Spinal cord (tissue), 10 donors: ENCODE data around the gene SSBP2. TPM values are rescaled to one million over a fixed set of nuclear protein-coding genes. Genes with fewer than 3 reads are reported as not detected.

Source experiments
- DNase-seq, 6 donors: peaks; one replicate each; pipeline versions ENCODE4 v3.0.0 to v3.0.0-alpha.2; 2013 to 2015; ENCODE audit warnings: low spot score in 6 of 6, low read depth in 4 of 6
- H3K27ac ChIP-seq: one replicate; pipeline ENCODE4 v1.5.1; 2013; ENCODE audit warnings: low read depth, low read length, control low read depth
- H3K27me3 ChIP-seq: one replicate; pipeline ENCODE4 v1.6.1; 2013; ENCODE audit warnings: low read length; ENCODE audit not compliant: control insufficient read depth, insufficient read depth
- H3K36me3 ChIP-seq: one replicate; pipeline ENCODE4 v1.6.1; 2013; ENCODE audit warnings: low read length; ENCODE audit not compliant: control insufficient read depth, insufficient read depth
- H3K4me1 ChIP-seq: one replicate; pipeline ENCODE4 v1.6.1; 2013; ENCODE audit warnings: low read length; ENCODE audit not compliant: control insufficient read depth, insufficient read depth
- H3K4me3 ChIP-seq: one replicate; pipeline ENCODE4 v1.5.1; 2013; ENCODE audit warnings: low read depth, low read length, control low read depth
- H3K9me3 ChIP-seq: one replicate; pipeline ENCODE4 v1.6.1; 2013; ENCODE audit warnings: low read length; ENCODE audit not compliant: control insufficient read depth, insufficient read depth
- WGBS: methylation state at CpG from one replicate; pipeline ENCODE4 v1.1.5; 2013; ENCODE audit warnings: missing lambda C conversion rate; ENCODE audit not compliant: insufficient coverage; 5-methylcytosine and 5-hydroxymethylcytosine counted together
- polyA plus RNA-seq, 2 donors: library from polyadenylated mRNA; unstranded; fragments of 120-200 nt; gene quantifications; one replicate each; pipeline ENCODE4 v1.2.1, GENCODE V29; 2013; ENCODE audit not compliant: insufficient read length in 2 of 2
- total RNA-seq, 2 donors: library from RNA; depleted of rRNA in 1 of 2; stranded (reverse); fragments of 120-200 nt in 1 of 2; fragments of >200 nt in 1 of 2; gene quantifications; one replicate each; pipeline versions ENCODE4 v1.2.3 to v1.2.4, GENCODE V29; 2013 to 2014
- donor health status: healthy.

Gene SSBP2
- total and polyA plus RNA-seq, 4 donors: 77.7 to 92.0 (median 88.4) TPM

- DNase-seq: no peak
- H3K27me3 ChIP-seq: no peaks in the 10 kb centered on the region
- WGBS: 82% methylated on average over 3 of the region's 4 CpGs
- no peaks in the 10 kb centered on the region for H3K9me3 ChIP-seq
- no peaks in the 10 kb centered on the region for H3K36me3 ChIP-seq
- H3K4me3 ChIP-seq: no peak overlapping the region
- H3K27ac ChIP-seq: no peak overlapping the region
- peaks cover 8% of the 10 kb centered on the region for H3K4me1 ChIP-seq
Observed at GRCh38 chr5:81785322-81785721, 34.4 kb upstream of the SSBP2 start.

GRCh38 chr5:81783401-81783800 is 32.5 kb upstream of the SSBP2 start:
- H3K4me3 ChIP-seq: no peak overlapping the region
- WGBS: 50% methylated on average over 1 of the region's 3 CpGs
- peaks cover 5% of the 10 kb centered on the region for H3K4me1 ChIP-seq
- DNase-seq: peak in 2 of 6 donors; percentile 23 to 53
- no peaks in the 10 kb centered on the region for H3K27me3 ChIP-seq
- H3K36me3 ChIP-seq: no peaks in the 10 kb centered on the region
- no peak overlapping the region for H3K27ac ChIP-seq
- no peaks in the 10 kb centered on the region for H3K9me3 ChIP-seq

- H3K4me3 ChIP-seq: no peak overlapping the region
- no CpG with 5 or more reads among the region's 3 CpGs for WGBS
Observed at GRCh38 chr5:81782811-81783210, 31.9 kb upstream of the SSBP2 start.

GRCh38 chr5:81779916-81780266 is 29.0 kb upstream of the SSBP2 start:
- Histone ChIP-seq H3K27ac (no peak overlapping the region), H3K36me3 (no peaks in the 10 kb centered on the region), H3K4me1 (peaks cover 5% of the 10 kb centered on the region), H3K27me3 (no peaks in the 10 kb centered on the region), H3K9me3 (no peaks in the 10 kb centered on the region), H3K4me3 (no peak overlapping the region)
- WGBS: 100% methylated on average over 4 of the region's 4 CpGs
- DNase-seq: no peak

More at GRCh38 chr5:81782811-81783210, 31.9 kb upstream of the SSBP2 start:
- Histone ChIP-seq H3K27ac (no peak overlapping the region), H3K36me3 (no peaks in the 10 kb centered on the region), H3K27me3 (no peaks in the 10 kb centered on the region), H3K9me3 (no peaks in the 10 kb centered on the region), H3K4me1 (peaks cover 5% of the 10 kb centered on the region)
- DNase-seq: no peak

DNA sequence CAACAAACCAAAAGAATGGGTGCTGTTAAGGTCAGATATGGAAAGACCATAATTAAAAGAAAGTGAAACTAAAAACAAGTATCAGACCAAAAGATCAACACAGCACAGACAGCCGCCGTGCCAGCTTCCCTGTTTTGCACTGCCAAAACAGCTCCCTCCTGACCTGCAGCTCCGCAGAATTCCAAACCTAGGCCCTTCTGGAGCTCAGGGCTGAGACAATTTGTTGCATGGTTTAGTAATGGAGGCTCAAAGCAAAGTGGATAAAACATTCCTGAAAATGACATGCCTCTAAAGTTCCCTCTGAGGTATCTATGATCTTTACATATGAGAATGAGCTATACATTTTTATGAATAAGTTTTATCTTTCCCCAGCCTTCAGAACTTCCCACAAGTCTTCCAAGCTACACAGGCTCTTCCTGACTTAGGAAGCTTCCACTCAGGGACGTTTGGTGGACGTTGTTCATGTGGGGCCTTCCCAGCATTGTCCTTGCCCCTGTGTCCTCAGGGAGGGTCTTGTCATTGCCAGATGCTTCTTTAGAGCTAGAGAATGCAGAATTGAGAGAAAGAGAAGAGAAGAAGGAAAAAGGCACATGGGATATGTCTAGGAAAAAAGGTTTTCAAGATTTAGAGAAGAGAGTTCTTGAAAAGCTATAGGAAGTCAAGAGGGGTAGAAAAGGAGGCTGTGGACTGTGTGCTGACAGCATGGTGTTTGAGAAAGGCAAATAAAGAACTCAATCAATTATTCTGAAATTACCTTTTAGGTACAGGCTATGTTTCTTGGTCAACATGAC is 28.4 kb upstream of the SSBP2 start:
- 19% methylated on average over 3 of the region's 5 CpGs for WGBS
- peak overlapping the region; percentile 70 for H3K27ac ChIP-seq
- peaks cover 5% of the 10 kb centered on the region for H3K4me1 ChIP-seq
- H3K9me3 ChIP-seq: no peaks in the 10 kb centered on the region
- H3K36me3 ChIP-seq: no peaks in the 10 kb centered on the region
- DNase-seq: peak in 2 of 6 donors; percentile 38 to 60
- H3K27me3 ChIP-seq: no peaks in the 10 kb centered on the region
- peak overlapping the region; percentile 16 for H3K4me3 ChIP-seq

GRCh38 chr5:81778642-81779041 is 27.7 kb upstream of the SSBP2 start:
- DNase-seq: peak in 2 of 6 donors; percentile 57 to 67
- no peaks in the 10 kb centered on the region for H3K9me3 ChIP-seq

GRCh38 chr5:81776258-81776657 is 25.4 kb upstream of the SSBP2 start:
- DNase-seq: no peak
- Histone ChIP-seq H3K27me3 (no peaks in the 10 kb centered on the region), H3K4me1 (peaks cover 5% of the 10 kb centered on the region), H3K27ac (no peak overlapping the region), H3K4me3 (no peak overlapping the region), H3K9me3 (no peaks in the 10 kb centered on the region), H3K36me3 (no peaks in the 10 kb centered on the region)
- WGBS: 94% methylated on average over 2 of the region's 4 CpGs

More at GRCh38 chr5:81778642-81779041, 27.7 kb upstream of the SSBP2 start:
- H3K4me3 ChIP-seq: peak overlapping the region; percentile 16
- no peaks in the 10 kb centered on the region for H3K36me3 ChIP-seq
- peaks cover 5% of the 10 kb centered on the region for H3K4me1 ChIP-seq
- H3K27ac ChIP-seq: peak overlapping the region; percentile 70
- no peaks in the 10 kb centered on the region for H3K27me3 ChIP-seq
- WGBS: 3% methylated on average over 2 of the region's 3 CpGs

- Histone ChIP-seq H3K4me3 (no peak overlapping the region), H3K4me1 (peaks cover 4% of the 10 kb centered on the region), H3K36me3 (no peaks in the 10 kb centered on the region), H3K9me3 (no peaks in the 10 kb centered on the region), H3K27me3 (no peaks in the 10 kb centered on the region), H3K27ac (no peak overlapping the region)
- DNase-seq: no peak
- WGBS: 100% methylated on average over 1 of the region's 2 CpGs
Observed at GRCh38 chr5:81774374-81774773, 23.5 kb upstream of the SSBP2 start.

DNA sequence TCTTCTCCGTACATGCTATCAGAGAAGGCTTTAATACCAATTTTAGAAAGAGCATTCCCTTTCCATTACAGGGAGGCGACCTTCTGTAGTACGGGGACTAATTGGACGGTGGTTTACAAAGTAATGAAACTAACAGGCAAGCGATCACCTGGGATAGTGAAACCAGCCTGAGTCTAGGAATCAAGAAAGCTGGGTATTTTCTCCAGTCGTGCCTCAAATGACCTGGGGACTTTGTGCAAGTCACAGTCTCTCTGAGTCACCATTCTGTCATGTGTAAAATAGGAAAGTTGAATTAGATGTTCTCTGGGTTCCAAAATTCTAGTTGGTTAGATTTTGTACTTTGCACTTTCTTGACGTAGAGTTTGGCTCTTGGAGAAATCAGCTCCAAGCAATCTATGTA is 22.7 kb upstream of the SSBP2 start:
- WGBS: 82% methylated on average over 4 of the region's 7 CpGs
- DNase-seq: no peak
- no peaks in the 10 kb centered on the region for H3K36me3 ChIP-seq
- no peaks in the 10 kb centered on the region for H3K9me3 ChIP-seq
- no peaks in the 10 kb centered on the region for H3K27me3 ChIP-seq
- H3K27ac ChIP-seq: no peak overlapping the region
- H3K4me3 ChIP-seq: no peak overlapping the region
- H3K4me1 ChIP-seq: no peaks in the 10 kb centered on the region

DNA sequence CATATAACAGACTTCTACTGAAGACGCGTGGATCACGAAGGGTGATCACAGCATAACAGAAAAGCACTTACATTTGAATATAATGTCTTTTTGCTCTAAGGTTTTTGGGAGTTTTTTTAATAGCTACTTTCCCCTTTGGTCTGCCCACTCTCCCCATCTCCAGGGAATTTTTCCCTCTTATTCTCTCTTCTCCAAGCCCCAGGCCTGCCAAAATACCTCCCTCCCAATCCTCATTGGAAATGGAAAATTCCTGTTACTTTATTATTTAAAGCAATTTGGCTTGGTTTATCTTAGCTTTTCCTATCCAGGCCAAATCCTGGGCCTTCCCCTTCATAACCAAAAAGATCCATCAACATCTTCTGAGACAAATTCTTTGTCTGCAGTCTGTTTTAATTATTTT is 22.3 kb upstream of the SSBP2 start:
- H3K4me1 ChIP-seq: no peaks in the 10 kb centered on the region
- no peaks in the 10 kb centered on the region for H3K36me3 ChIP-seq
- H3K4me3 ChIP-seq: no peak overlapping the region
- H3K27me3 ChIP-seq: no peaks in the 10 kb centered on the region
- H3K9me3 ChIP-seq: no peaks in the 10 kb centered on the region
- WGBS: no CpG with 5 or more reads among the region's 3 CpGs
- no peak for DNase-seq
- H3K27ac ChIP-seq: no peak overlapping the region
